NOMO-1 treated with dmso at 0.1 percent for 144 hours (cell line): ENCODE data around the gene PIP4K2A.
"Not testable (repeated sequence)": the region's sequence is repeated elsewhere in the genome, so short reads cannot be mapped to it uniquely, and the experiment has no call there.

Experiments used
- DNase-seq: peaks from one replicate; lab custom pipeline; 2025; ENCODE audit not compliant: unreplicated experiment; lab: John Stamatoyannopoulos, UW

PIP4K2A gene

GRCh38 chr10:22719406-22720042 lies 5.1 kb upstream of the PIP4K2A start:
- no peak for DNase-seq

DNA sequence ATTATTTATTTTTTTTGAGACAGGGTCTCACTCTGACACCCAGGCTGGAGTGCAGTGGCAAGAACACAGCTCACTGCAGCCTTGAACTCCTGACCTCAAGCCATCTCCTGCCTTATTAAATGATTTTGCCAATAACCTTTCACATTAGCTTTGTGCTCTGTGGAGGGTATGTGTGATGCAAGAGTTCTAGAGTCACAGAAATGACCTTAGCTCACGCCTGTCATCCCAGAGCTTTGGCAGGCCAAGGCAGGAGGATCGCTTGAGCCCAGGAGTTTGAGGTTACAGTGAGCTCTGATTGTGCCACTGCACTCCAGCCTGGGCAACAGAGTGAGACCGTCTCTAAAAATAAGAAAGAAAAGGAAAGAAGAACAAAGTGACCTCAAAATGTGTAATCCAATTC lies 4.3 kb upstream of the PIP4K2A start:
- not testable (repeated sequence) for DNase-seq

GRCh38 chr10:22717728-22718127 lies 3.4 kb upstream of the PIP4K2A start:
- DNase-seq: no peak

DNA sequence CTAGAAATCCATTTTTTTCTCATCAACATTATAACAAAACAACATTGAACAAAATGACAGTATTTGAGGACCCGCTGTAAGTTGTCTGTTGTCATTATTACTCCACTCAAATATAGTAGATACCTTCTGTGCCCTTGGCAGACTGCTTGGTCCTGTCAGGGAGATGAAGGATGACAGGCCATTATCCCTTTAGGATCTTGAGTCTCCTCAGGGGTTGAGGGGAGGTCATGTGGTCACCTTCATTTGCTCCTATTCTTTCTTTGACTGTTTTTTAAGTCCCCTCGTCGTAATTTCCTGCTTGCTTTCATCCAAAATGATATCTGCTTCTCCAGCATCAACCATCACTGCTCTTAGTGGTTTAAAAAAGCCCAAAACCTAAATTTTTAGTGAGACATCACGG lies 2.6 kb upstream of the PIP4K2A start:
- DNase-seq: no peak

DNA sequence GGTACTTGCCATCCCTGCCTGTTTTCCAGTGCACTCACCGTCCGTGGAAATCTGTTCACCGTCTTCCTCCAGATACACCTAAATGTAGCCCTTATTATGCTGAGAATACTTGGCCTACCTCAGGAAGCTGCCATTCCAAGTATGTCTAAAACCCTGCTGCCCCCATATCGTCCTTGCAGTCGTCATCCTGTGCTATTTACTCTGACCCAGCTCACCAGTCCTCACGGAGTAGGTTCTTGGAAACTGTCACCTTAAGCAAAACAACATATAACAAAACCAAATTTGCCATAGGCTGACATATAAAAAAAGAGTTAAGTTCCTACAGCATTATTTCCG lies 880 bp upstream of the PIP4K2A start:
- no peak for DNase-seq

DNA sequence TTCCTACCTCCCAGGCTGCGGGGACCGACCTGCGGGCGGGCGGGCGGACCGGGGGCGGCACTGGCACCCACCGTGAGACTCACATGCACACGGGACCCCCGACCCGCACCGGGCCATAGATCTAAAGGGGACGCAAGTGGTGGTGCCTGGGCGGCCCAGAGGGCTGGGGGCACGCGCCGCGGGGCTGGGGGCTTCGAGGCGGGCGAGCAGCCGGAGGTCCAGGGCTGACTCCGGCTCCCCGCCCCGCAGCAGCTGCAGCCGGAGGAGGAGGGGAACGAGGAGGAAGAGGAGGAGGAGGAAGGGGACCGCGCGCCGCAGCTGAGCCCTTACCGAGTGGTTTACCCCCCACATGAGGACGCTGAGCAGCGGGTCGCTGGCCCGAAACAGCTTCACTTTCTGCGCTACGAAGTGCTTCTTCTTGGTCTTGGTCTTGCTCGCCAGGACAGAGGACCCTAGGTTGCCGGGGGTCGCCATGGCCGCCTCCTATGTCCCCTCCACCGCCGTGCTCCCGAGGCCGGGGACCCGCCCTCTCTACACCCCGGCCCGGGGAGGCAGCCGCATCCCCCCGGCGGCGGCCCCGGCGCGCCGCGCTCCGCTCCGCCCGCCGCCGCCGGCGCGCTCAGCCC lies 412 bp downstream of the PIP4K2A start:
- no peak for DNase-seq

GRCh38 chr10:22712956-22713852 lies 1.2 kb downstream of the PIP4K2A start:
- no peak for DNase-seq

GRCh38 chr10:22712211-22712955 lies 2.0 kb downstream of the PIP4K2A start:
- no peak for DNase-seq

DNA sequence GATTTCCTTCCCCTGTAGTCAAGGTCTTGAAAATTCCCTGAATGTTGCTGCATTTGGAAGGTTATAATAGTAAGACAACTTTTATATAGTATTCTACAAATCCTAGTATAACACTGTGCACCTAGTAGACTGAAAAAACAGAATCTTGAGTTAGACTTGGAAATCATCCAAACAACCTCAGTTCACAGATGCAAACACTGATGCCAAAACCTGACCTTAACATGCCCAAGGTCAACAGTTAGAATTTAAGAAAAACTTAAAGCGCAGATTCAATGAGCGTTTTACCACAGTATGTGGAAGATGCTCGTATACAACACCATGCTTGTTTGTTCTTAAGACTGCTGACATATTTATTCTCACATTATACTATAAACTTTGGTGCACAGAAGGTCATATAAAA lies 3.0 kb downstream of the PIP4K2A start:
- DNase-seq: no peak

- no peak for DNase-seq
Measured at GRCh38 chr10:22710139-22710745, 4.1 kb downstream of the PIP4K2A start.

GRCh38 chr10:22708772-22709171 lies 5.6 kb downstream of the PIP4K2A start:
- DNase-seq: no peak

DNA sequence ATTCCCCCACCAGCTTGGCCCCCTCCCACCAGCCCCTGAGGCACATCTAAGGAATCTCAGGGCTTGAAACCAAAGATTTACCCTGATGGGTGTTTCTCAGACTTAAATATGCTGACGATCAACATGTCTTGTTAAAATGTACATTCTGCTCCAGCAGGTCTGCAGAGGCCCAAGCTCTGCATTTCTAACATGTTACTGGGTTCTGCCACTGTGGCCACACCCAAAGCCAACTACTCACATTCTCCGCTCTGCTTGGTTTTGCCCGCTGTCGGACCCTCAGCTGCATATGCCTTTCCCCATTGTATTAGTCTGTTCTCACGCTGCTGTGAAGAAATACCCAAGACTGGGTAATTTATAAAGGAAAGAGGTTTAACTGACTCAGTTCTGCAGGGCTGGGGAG lies 8.9 kb downstream of the PIP4K2A start:
- DNase-seq: no peak

DNA sequence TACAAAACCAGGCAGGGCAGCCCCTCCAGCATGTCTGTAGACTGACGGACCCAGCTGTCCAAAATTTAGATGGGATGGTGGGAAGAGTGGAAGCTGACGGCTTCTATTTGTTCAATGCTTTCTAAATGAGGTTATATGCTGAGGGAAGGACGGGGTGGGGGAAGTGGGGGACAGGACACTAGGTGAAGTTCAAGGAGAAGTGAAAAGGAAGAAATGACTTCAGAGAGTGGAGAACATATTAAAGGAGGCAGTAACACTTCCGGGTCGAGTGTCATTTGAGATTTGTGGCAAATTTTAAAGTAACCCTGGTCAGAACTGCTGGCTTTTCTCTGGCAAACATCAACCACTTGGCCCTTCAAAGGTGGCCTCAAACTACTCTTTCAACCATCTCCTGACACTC lies 9.4 kb downstream of the PIP4K2A start:
- no peak for DNase-seq

DNA sequence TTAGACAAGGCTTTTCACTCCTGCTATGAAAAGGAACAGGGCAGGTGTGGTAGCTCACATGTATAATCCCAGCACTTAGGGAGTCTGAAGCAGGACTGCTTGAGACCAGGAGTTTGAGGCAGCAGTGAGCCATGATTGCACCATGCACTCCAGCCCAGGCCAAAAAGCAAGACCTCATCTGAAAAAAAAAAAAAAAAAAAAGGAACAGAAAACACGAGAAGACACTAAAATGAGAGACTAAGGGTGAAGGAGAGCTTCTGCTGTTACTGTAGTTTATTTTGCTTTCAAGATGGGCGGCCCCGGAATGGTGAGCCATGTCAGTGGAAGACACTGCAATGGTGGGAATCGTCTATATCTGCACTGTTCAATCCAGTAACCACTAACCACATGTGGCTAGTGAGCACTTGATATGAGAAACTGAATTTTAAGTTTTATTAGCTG lies 9.9 kb downstream of the PIP4K2A start:
- peak; percentile 69 for DNase-seq

DNA sequence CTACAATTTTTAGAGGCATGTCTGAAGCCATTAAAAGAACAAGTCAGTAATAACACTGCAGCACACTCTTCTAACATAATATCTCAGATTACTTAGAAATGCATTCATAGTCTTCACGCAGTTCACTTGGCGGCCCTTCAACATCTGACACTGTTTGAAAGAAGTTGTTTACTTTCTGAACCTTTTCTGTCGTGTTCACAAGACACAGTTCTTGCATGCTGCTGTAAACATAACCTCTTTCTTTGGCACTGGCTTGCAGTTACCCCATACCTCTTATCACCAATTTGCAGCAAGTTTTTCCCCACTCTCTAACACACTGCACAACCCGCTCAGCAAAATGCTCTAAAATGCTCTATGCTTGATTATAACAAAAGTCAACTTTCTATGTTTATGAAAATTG lies 12.0 kb downstream of the PIP4K2A start:
- no peak for DNase-seq

DNA sequence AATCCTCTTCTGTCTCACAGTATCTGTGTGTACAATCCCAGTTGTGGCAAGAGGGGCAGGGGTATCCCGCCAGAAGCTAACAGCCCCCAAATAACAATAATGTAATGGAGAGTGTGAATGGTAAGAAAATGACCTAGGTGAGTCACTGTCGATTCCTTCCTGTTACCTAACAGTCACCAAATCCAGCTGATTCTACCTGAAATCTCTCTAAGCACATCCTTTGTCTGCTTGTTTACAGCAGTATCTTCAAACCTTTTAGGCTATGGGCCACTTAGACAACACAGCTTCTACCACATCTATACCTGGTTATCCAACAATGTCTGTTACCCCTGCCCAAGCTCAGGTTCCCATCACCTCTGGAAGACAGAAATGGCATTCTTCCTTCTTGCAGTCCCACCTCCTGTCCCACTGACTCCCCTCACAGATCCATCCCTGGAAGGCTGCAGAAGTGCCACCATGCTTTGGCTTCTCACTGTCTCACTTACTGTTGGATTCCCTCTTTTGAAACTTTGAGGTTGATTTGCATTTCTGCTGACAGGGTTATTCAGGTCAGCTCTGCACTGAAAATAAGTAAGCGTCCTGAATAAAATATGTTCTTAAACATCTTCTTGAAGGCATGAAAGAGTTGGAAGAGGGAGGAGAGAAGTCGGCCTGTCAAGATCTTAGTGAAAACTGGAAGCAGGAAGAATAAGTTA lies 13.1 kb downstream of the PIP4K2A start:
- no peak for DNase-seq

DNA sequence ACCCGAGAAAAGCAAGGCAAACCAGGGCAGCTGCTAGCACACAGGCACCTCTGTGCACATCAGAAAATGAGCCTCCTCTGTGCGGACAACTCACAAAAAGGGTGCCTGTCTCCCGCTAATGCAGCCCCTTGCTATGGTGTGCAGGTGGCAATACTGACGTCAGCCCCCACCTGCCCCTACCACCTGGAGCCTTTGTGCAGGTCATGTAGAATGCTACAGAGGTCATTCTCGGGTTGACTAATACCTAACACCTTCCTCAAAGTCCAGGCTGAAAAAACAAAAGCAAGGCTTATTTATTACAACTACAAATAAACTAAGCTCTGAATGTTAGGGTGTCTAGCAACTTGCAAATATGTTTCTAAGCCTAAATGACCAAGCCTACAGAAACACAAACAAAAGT lies 13.9 kb downstream of the PIP4K2A start:
- no peak for DNase-seq

GRCh38 chr10:22699976-22700375 lies 14.4 kb downstream of the PIP4K2A start:
- no peak for DNase-seq

GRCh38 chr10:22698941-22699440 lies 15.4 kb downstream of the PIP4K2A start:
- DNase-seq: no peak

GRCh38 chr10:22697800-22698199 lies 16.6 kb downstream of the PIP4K2A start:
- no peak for DNase-seq
